Duodenal mucosa (tissue), 2 donors: ENCODE measurements around the gene SULT4A1.
"Not testable (repeated sequence)": the region's sequence is repeated elsewhere in the genome, so short reads cannot be mapped to it uniquely, and the experiment has no call there.

Source experiments
- H3K27ac ChIP-seq: one replicate; pipeline ENCODE4 v1.7.0; 2013; ENCODE audit warnings: low read depth, low read length
- H3K27me3 ChIP-seq, 2 donors: one replicate each; pipeline ENCODE4 v1.7.0; 2013; ENCODE audit warnings: low read length in 2 of 2, control low read depth in 1 of 2; ENCODE audit not compliant: insufficient read depth in 2 of 2, control insufficient read depth in 1 of 2
- H3K36me3 ChIP-seq, 2 donors: one replicate each; pipeline ENCODE4 v1.7.0; 2013; ENCODE audit warnings: low read length in 2 of 2, control low read depth in 1 of 2; ENCODE audit not compliant: insufficient read depth in 2 of 2, control insufficient read depth in 1 of 2
- H3K4me1 ChIP-seq, 2 donors: one replicate each; pipeline ENCODE4 v1.7.0; 2013; ENCODE audit warnings: low read length in 2 of 2, control low read depth in 1 of 2; ENCODE audit not compliant: insufficient read depth in 2 of 2, control insufficient read depth in 1 of 2
- H3K4me3 ChIP-seq, 2 donors: one replicate each; pipeline ENCODE4 v1.7.0; 2013; ENCODE audit warnings: low read length in 2 of 2, low read depth in 1 of 2
- H3K9ac ChIP-seq, 2 donors: one replicate each; pipeline ENCODE4 v1.7.0; 2013; ENCODE audit warnings: low read length in 2 of 2, low read depth in 1 of 2
- H3K9me3 ChIP-seq, 2 donors: one replicate each; pipeline ENCODE4 v1.7.0; 2013; ENCODE audit warnings: low read length in 2 of 2, control low read depth in 1 of 2; ENCODE audit not compliant: control insufficient read depth in 1 of 2

The SULT4A1 gene, protein sequence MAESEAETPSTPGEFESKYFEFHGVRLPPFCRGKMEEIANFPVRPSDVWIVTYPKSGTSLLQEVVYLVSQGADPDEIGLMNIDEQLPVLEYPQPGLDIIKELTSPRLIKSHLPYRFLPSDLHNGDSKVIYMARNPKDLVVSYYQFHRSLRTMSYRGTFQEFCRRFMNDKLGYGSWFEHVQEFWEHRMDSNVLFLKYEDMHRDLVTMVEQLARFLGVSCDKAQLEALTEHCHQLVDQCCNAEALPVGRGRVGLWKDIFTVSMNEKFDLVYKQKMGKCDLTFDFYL

DNA sequence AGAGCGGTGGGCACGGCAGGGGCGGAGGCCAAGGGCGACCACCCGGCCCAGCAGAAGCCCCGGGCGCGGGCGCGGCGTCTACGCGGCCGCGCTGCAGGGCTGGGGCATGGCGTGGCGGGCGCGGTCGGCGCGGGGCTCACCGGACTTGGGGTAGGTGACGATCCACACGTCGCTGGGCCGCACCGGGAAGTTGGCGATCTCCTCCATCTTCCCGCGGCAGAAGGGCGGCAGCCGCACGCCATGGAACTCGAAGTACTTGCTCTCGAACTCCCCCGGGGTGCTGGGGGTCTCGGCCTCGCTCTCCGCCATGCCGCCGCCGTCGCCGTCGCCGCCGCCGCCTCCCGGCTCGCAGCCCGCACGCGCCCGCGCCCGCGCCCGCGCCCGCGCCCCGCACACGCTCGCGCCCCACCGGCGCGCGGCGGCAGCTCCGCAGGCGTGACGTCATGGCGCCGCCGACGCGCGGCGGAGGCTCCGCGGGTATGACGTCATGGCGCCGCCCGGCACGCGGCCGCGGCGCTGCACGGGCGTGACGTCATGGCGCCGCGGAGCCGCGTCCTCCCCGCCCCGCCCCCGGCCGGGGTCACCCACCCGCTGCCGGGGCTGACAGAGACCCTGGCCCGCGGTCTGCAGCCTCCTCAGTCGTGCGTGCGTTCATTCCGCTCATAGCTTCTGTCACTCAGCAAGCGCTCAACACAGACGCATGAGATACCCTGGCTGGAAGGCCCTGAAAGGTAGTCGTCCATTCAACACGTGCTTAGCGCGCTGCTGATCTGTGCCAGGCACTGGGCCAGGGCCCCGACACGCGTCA is at the start of gene SULT4A1:
Gene SULT4A1, minus strand, starts transcription at position 440 of the 808 bp plus-strand sequence. Its CDS starts 131 bp downstream, at position 309.
- H3K27me3 ChIP-seq = peaks cover 0 to 9% of the 10 kb centered on the region in 2 donors
- peaks cover 9 to 10% of the 10 kb centered on the region in 2 donors for H3K4me1 ChIP-seq
- H3K27ac ChIP-seq = peak within 1 kb of the TSS; percentile 51
- H3K36me3 ChIP-seq = peaks cover 0 to 3% of the 10 kb centered on the region in 2 donors
- no peaks in the 10 kb centered on the region for H3K9me3 ChIP-seq
- H3K4me3 ChIP-seq = peak within 1 kb of the TSS; percentile 52 to 75
- peak within 1 kb of the TSS; percentile 48 to 72 for H3K9ac ChIP-seq

DNA sequence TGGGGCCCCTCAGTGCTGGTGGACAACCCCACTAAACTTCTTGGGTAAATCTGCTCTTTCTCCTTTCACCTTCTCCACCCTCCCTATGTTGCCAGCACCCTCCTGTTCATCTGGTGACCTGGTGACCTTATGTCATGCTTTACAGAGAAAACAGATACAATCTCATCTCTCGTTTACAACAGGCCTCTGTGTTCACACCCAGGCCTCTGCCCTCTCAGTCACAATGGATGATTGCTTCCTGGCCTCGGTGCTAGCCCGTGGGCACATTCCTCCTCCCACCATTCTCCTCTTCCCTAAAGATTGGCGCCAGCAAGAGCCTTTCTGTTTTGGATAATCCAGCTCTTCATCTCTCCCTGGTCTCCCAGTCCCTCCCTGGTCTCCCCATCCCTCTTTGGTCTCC is 49.0 kb upstream of the SULT4A1 start:
- Histone ChIP-seq H3K27ac (no peak overlapping the region), H3K27me3 (no peaks in the 10 kb centered on the region), H3K9me3 (no peaks in the 10 kb centered on the region), H3K36me3 (no peaks in the 10 kb centered on the region), H3K4me3 (no peak overlapping the region), H3K9ac (no peak overlapping the region), H3K4me1 (no peaks in the 10 kb centered on the region)

DNA sequence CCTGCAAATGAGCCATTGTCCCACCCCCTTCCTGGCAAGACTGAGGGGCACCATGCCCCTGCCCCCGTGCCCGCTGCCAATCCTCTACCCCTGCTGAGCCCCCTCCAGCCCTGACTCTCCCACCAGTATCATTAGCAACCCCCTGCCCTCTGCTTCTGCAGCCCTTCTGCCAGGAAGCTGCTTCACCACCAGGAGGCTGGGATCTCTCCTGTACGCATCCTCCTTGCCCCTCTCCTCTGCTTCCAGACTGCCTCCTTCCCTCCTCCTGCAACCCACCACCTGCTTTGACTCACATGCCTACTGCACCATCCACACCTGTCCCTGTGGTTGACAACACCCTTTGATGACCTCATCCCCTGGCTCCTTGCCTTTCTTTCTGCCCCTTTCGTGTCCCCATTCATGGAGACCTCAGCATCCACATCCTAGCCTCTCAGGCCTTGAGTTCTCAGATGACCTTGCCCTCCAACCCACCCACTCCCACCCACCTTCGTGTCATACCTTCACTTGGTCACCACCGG is 47.9 kb upstream of the SULT4A1 start:
- Histone ChIP-seq H3K4me1 (no peaks in the 10 kb centered on the region), H3K9ac (no peak overlapping the region), H3K27ac (no peak overlapping the region), H3K27me3 (no peaks in the 10 kb centered on the region), H3K36me3 (no peaks in the 10 kb centered on the region), H3K9me3 (no peaks in the 10 kb centered on the region), H3K4me3 (no peak overlapping the region)

DNA sequence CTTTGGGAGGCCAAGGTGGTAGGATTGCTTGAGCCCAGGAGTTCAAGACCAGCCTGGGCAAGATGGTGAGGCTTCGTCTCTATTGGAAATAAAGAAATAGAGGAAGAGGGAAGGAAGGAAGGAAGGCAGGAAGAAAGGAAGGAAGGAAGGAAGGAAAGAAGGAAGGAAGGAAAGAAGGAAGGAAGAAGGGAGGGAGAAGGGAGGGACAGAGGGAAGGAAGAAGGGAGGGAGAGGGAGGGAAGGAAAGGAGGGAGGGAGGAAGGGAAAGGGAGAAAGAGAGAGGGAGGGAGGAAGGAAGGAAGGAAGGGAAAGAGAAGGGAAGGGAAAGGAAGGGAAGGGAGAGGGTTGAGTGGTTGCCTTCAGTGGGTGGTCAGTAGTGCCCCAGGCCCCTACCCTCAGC is 47.4 kb upstream of the SULT4A1 start:
- H3K36me3 ChIP-seq = no peaks in the 10 kb centered on the region
- H3K4me3 ChIP-seq = no peak overlapping the region
- H3K9me3 ChIP-seq = no peaks in the 10 kb centered on the region
- no peaks in the 10 kb centered on the region for H3K27me3 ChIP-seq
- no peak overlapping the region for H3K27ac ChIP-seq
- H3K9ac ChIP-seq = no peak overlapping the region
- no peaks in the 10 kb centered on the region for H3K4me1 ChIP-seq

DNA sequence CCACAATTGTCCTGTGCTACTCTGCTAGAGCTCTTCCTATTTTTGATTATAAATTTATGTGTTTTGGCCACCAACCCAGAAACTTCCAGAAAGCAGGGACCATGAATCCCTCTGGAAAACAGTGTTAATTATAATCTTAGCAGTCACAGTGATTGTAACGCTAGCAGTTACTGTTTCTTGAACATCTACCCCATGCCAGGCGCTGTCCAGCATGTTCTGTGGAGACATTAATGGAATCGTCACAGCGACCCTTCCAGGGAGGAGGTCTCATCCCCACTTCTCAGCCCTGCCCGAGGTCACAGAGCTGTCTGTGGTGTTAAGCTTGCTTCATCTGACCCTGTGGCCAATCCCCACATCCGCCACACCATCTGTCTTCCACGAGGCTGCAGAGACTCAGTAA is 43.4 kb upstream of the SULT4A1 start:
- Histone ChIP-seq H3K27ac (no peak overlapping the region), H3K4me1 (no peaks in the 10 kb centered on the region), H3K36me3 (no peaks in the 10 kb centered on the region), H3K4me3 (no peak overlapping the region), H3K9me3 (no peaks in the 10 kb centered on the region), H3K27me3 (no peaks in the 10 kb centered on the region), H3K9ac (no peak overlapping the region)

DNA sequence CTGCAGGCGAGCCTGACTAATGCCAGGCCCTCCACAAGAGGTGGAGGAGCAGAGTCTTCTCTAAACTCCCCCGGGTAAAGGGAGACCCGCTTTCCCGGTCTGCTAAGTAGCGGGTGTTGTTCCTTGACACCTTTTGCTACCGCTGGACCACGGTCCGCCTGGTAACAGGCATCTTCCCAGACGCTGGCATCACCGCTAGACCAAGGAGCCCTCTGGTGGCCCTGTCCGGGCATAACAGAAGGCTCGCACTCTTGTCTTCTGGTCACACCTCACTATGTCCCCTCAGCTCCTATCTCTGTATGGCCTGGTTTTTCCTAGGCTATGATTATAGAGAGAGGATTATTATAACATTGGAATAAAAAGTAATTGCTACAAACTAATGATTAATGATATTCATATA is 42.1 kb upstream of the SULT4A1 start:
- H3K4me3 ChIP-seq, H3K36me3 ChIP-seq, H3K27me3 ChIP-seq, H3K9ac ChIP-seq, H3K4me1 ChIP-seq, H3K9me3 ChIP-seq, H3K27ac ChIP-seq: not testable (repeated sequence)

DNA sequence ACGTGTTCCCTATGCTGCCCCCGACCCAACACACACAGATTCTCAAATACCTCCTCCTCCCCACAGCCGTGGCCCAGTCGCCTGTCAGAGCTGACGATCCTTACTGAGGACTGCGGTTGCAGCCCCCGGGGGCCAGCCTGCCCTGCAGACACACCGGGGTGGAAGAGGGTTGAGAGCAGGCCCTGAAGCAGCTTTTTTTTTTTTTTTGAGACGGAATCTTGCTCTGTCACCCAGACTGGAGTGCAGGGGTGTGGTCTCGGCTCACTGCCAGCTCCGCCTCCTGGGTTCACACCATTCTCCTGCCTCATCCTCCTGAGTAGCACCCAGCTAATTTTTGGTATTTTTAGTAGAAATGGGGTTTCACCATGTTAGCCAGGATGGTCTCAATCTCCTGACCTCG is 40.7 kb upstream of the SULT4A1 start:
- H3K9ac ChIP-seq, H3K4me1 ChIP-seq, H3K27ac ChIP-seq, H3K36me3 ChIP-seq, H3K27me3 ChIP-seq, H3K9me3 ChIP-seq, H3K4me3 ChIP-seq: not testable (repeated sequence)

DNA sequence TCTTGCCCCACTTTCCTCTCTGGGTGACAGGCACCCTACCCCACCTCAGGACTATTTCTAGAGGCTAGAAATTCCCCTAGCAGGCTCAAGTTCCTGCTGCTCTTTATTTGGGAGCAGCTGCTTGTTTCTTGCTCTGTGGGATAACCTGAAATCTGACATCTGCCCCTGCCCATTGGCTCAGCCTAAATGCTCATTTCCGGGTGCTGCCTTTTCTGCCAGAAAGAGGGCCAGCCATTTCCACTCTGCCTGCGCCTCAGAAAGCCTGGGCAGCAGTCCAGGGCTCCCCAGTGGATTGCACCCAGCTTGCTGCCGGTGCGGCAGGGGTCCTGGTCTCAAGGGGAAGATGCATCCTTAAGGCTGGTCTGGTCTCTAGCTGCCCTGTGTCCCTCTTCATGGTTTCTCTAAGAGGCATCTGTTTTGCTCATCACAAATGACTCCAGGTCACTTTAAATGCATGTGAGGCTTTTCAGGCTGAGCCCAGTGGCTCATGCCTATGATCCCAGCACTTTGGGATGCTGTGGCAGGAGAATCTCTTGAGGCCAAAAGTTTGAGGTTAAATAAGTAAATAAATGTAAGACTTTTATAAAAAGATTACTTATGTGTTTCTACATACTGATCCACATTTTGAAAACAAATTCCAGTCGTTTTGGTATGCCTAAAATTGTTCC is 39.8 kb upstream of the SULT4A1 start:
- H3K4me1 ChIP-seq = no peaks in the 10 kb centered on the region
- no peak overlapping the region for H3K27ac ChIP-seq
- no peak overlapping the region for H3K4me3 ChIP-seq
- H3K27me3 ChIP-seq = peaks cover 0 to 8% of the 10 kb centered on the region in 2 donors
- H3K9me3 ChIP-seq = no peaks in the 10 kb centered on the region
- H3K36me3 ChIP-seq = no peaks in the 10 kb centered on the region
- H3K9ac ChIP-seq = no peak overlapping the region

DNA sequence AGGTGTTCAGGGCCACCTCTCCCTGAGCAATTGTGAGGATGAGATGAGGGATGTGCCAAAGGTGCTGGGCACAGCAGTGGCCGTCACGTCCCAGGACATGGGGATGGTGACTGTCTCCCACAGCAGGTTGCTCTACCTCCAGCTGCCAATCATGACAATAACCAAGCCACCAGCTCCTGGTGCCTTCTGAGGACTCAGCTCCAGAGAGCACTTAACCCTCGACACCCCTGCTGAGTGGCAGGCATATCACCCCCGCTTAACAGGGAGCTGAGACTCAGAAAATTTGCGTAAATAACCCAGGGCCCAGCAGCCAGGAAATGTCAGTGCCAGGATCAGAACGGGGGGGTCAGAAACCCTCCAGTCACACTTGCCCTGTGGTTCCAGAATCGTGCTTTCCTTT is 37.9 kb upstream of the SULT4A1 start:
- no peak overlapping the region for H3K27ac ChIP-seq
- H3K27me3 ChIP-seq = peaks cover 0 to 11% of the 10 kb centered on the region in 2 donors
- no peaks in the 10 kb centered on the region for H3K36me3 ChIP-seq
- no peak overlapping the region for H3K4me3 ChIP-seq
- no peaks in the 10 kb centered on the region for H3K9me3 ChIP-seq
- no peak overlapping the region for H3K9ac ChIP-seq
- H3K4me1 ChIP-seq = no peaks in the 10 kb centered on the region

DNA sequence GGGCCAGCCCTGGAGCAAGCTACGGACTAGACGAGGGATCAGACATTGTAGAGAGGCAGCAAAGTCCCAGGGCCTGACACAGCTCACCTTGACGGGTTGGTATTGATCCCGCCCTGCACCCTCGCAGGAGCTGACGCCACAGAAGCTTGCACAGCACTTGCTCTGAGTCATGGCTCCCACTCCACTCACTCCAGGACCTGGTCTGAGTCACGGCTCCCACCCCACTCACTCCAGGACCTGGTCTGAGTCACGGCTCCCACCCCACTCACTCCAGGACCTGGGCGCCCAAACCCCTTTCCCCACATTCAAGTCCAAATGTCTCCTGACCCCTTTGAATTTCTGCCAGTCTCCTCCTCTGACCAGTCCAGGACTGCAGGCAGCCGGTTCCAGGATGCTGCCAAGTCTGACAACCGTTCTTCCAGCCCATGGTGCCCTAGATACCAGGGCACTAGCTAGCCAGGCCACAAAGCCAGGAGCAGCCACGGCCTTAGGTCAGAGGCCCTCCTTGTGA is 35.5 kb upstream of the SULT4A1 start:
- Histone ChIP-seq H3K4me1 (no peaks in the 10 kb centered on the region), H3K27me3 (peaks cover 0 to 20% of the 10 kb centered on the region in 2 donors), H3K9me3 (no peaks in the 10 kb centered on the region), H3K36me3 (no peaks in the 10 kb centered on the region), H3K4me3 (no peak overlapping the region), H3K27ac (no peak overlapping the region), H3K9ac (no peak overlapping the region)
